ENCODE results near the gene ODAPH.
A peak's percentile ranks its signal among the peaks of the same experiment; 100 is the strongest.
"Not testable (repeated sequence)": the region's sequence is repeated elsewhere in the genome, so short reads cannot be mapped to it uniquely, and the experiment has no call there.

Gene ODAPH

GRCh38 chr4:75514131-75514948 lies 41.5 kb upstream of the ODAPH start, which contains the start of the genes RCHY1 and THAP6:
Gene RCHY1, minus strand, starts transcription at chr4:75514403. Its CDS starts 117 bp downstream, at chr4:75514286.
Gene THAP6, plus strand, starts transcription at chr4:75514473. Its CDS starts 980 bp downstream, at chr4:75515453.
- Histone ChIP-seq H3K36me3 (peaks cover 13% of the 10 kb centered on the region), H3K4me3 (ENCODE audit: low read depth, low read length) (peak within 1 kb of the TSS; percentile 96), H3K9me3 (ENCODE audit: severe bottlenecking) (no peaks in the 10 kb centered on the region), H3K27me3 (ENCODE audit: insufficient read depth, low read depth, severe bottlenecking) (no peaks in the 10 kb centered on the region), H3K27ac (peak within 1 kb of the TSS; percentile 91)
- DNase-seq, result peak; percentile 98
- TF ChIP-seq CTCF (IDR thresholded peaks at IDR 0.05; ENCODE audit: low read depth, low read length), result no peak

- H3K27ac ChIP-seq, result peak overlapping the region; percentile 91
- H3K4me3 ChIP-seq (ENCODE audit: low read depth, low read length), result peak overlapping the region; percentile 96
- TF ChIP-seq CTCF (IDR thresholded peaks at IDR 0.05; ENCODE audit: low read depth, low read length), result no peak
- H3K36me3 ChIP-seq, result peaks cover 13% of the 10 kb centered on the region
- H3K27me3 ChIP-seq (ENCODE audit: insufficient read depth, low read depth, severe bottlenecking), result no peaks in the 10 kb centered on the region
- peak; percentile 8 for DNase-seq
- no peaks in the 10 kb centered on the region for H3K9me3 ChIP-seq (ENCODE audit: severe bottlenecking)
These were observed 40.8 kb upstream of the ODAPH start for GRCh38 chr4:75514949-75515612.

GRCh38 chr4:75516144-75516543 lies 39.7 kb upstream of the ODAPH start:
- Histone ChIP-seq H3K4me3 (ENCODE audit: low read depth, low read length) (no peak overlapping the region), H3K27me3 (ENCODE audit: insufficient read depth, low read depth, severe bottlenecking) (no peaks in the 10 kb centered on the region), H3K9me3 (ENCODE audit: severe bottlenecking) (no peaks in the 10 kb centered on the region), H3K36me3 (peaks cover 16% of the 10 kb centered on the region), H3K27ac (no peak overlapping the region)
- no peak for TF ChIP-seq CTCF (IDR thresholded peaks at IDR 0.05; ENCODE audit: low read depth, low read length)
- DNase-seq, result no peak

GRCh38 chr4:75519452-75519851 lies 36.4 kb upstream of the ODAPH start:
- H3K9me3 ChIP-seq (ENCODE audit: severe bottlenecking); H3K4me3 ChIP-seq (ENCODE audit: low read depth, low read length); H3K27me3 ChIP-seq (ENCODE audit: insufficient read depth, low read depth, severe bottlenecking); DNase-seq; H3K27ac ChIP-seq: not testable (repeated sequence)
- peaks cover 27% of the 10 kb centered on the region for H3K36me3 ChIP-seq

GRCh38 chr4:75525086-75525485 lies 30.8 kb upstream of the ODAPH start:
- Histone ChIP-seq H3K36me3 (peaks cover 31% of the 10 kb centered on the region), H3K27me3 (ENCODE audit: insufficient read depth, low read depth, severe bottlenecking) (no peaks in the 10 kb centered on the region), H3K27ac (no peak overlapping the region)

More at GRCh38 chr4:75525086-75525485, 30.8 kb upstream of the ODAPH start:
- Histone ChIP-seq H3K4me3 (ENCODE audit: low read depth, low read length) (no peak overlapping the region), H3K9me3 (ENCODE audit: severe bottlenecking) (no peaks in the 10 kb centered on the region)
- no peak for TF ChIP-seq CTCF (IDR thresholded peaks at IDR 0.05; ENCODE audit: low read depth, low read length)
- DNase-seq, result no peak

Measured in WERI-Rb-1 (cell line).